Retina (tissue), 1 donor: ENCODE measurements around the gene SEM1.
"Not testable (repeated sequence)": the region's sequence is repeated elsewhere in the genome, so short reads cannot be mapped to it uniquely, and the experiment has no call there.

ENCODE experiments used
- DNase-seq: peaks from one replicate; pipeline ENCODE4 v3.0.0-alpha.2; 2016

The SEM1 gene

GRCh38 chr7:96658022-96658412 lies 51.6 kb downstream of the SEM1 start:
- no peak for DNase-seq

GRCh38 chr7:96657347-96658021 lies 52.2 kb downstream of the SEM1 start:
- DNase-seq: peak; percentile 22

GRCh38 chr7:96655956-96656355 lies 53.7 kb downstream of the SEM1 start:
- DNase-seq: no peak

GRCh38 chr7:96654630-96655188 lies 54.9 kb downstream of the SEM1 start:
- DNase-seq: no peak

GRCh38 chr7:96649981-96650380 lies 59.7 kb downstream of the SEM1 start:
- no peak for DNase-seq

- no peak for DNase-seq
These were observed 60.9 kb downstream of the SEM1 start for GRCh38 chr7:96648784-96649183.

GRCh38 chr7:96647733-96648132 lies 61.9 kb downstream of the SEM1 start:
- no peak for DNase-seq

- DNase-seq: no peak
These were observed 64.6 kb downstream of the SEM1 start for GRCh38 chr7:96645084-96645483.

- DNase-seq: not testable (repeated sequence)
These were observed 66.2 kb downstream of the SEM1 start for GRCh38 chr7:96643436-96643835.

GRCh38 chr7:96640054-96640453 lies 69.6 kb downstream of the SEM1 start:
- DNase-seq: no peak
